ENCODE data around the gene SLU7.

- TF ChIP-seq CTCF (conservative IDR thresholded peaks at IDR 0.05) (no peak), ZFX (IDR thresholded peaks at IDR 0.05) (no peak)
Observed at GRCh38 chr5:160371294-160371693, 47.6 kb downstream of the SLU7 start.

All from C4-2B (cell line).